Liver (tissue), 3 donors: ENCODE results near the gene UNKL.

ENCODE experiments used
- CTCF ChIP-seq: fragments of 150-350 bp; IDR thresholded peaks from 2 replicates; pipeline ENCODE4 v1.5.1; 2017; ENCODE audit warnings: improper control_type of control experiment, low read depth, low read length; ENCODE audit not compliant: missing input control
- EGR1 ChIP-seq, 2 donors: IDR thresholded peaks; 2 replicates each; pipeline ENCODE4 v1.6.1; 2016 to 2018; ENCODE audit warnings: antibody characterized with exemption in 2 of 2, low read depth in 2 of 2
- FOXA1 ChIP-seq: IDR thresholded peaks from 2 replicates; pipeline ENCODE4 v1.6.1; 2016; ENCODE audit warnings: antibody characterized with exemption
- JUND ChIP-seq, 2 donors: IDR thresholded peaks; 2 replicates each; pipeline ENCODE4 v1.6.1; 2016; ENCODE audit warnings: antibody characterized with exemption in 2 of 2
- MAX ChIP-seq: IDR thresholded peaks from 2 replicates; pipeline ENCODE4 v1.6.1; 2016; ENCODE audit warnings: antibody characterized with exemption
- RAD21 ChIP-seq, 2 donors: IDR thresholded peaks; 2 replicates each; pipeline ENCODE4 v1.6.1; 2016; ENCODE audit warnings: antibody characterized with exemption in 2 of 2, mild to moderate bottlenecking in 2 of 2
- REST ChIP-seq: IDR thresholded peaks from 2 replicates; pipeline ENCODE4 v1.6.1; 2016; ENCODE audit warnings: antibody characterized with exemption, mild to moderate bottlenecking
- RXRA ChIP-seq, 2 donors: IDR thresholded peaks; 2 replicates each; pipeline ENCODE4 v1.6.1; 2017 to 2018; ENCODE audit warnings: antibody characterized with exemption in 2 of 2, mild to moderate bottlenecking in 1 of 2
- TAF1 ChIP-seq: conservative IDR thresholded peaks from 2 replicates; pipeline ENCODE4 v1.6.1; 2016; ENCODE audit warnings: antibody characterized with exemption, mild to moderate bottlenecking
- YY1 ChIP-seq: IDR thresholded peaks from 2 replicates; pipeline ENCODE4 v1.6.1; 2016; ENCODE audit warnings: antibody characterized with exemption, mild to moderate bottlenecking
- ZBTB33 ChIP-seq: IDR thresholded peaks from 2 replicates; pipeline ENCODE4 v1.6.1; 2016; ENCODE audit warnings: antibody characterized with exemption
- donor health status: healthy.
- donor health status: healthy.

GRCh38 chr16:1313721-1314369 is 100.7 kb downstream of the UNKL start:
- TF ChIP-seq CTCF (no peak), YY1 (no peak), MAX (no peak), JUND (IDR thresholded peaks at IDR 0.05) (no peak), REST (no peak), ZBTB33 (no peak), EGR1 (IDR thresholded peaks at IDR 0.05; ENCODE audit: low read depth in 2 of 2) (no peak), TAF1 (no peak), FOXA1 (no peak), RAD21 (IDR thresholded peaks at IDR 0.05) (no peak), RXRA (IDR thresholded peaks at IDR 0.05) (no peak)
